Endodermal cell (in vitro differentiated cells): ENCODE results near the gene OR5K2. TPM values are rescaled to one million over a fixed set of nuclear protein-coding genes. Genes with fewer than 3 reads are reported as not detected.

Source experiments
- DNase-seq: peaks from one replicate; pipeline ENCODE4 v3.0.0-alpha.2; 2017
- H3K27ac ChIP-seq: 2 replicates; pipeline ENCODE4 v1.5.1; 2013; ENCODE audit warnings: mild to moderate bottlenecking, low read depth, low read length, moderate library complexity
- H3K27me3 ChIP-seq: 2 replicates; pipeline ENCODE4 v1.6.1; 2013; ENCODE audit warnings: mild to moderate bottlenecking, low read length, moderate library complexity; ENCODE audit not compliant: insufficient read depth, control insufficient read depth, poor library complexity, severe bottlenecking
- H3K36me3 ChIP-seq: 2 replicates; pipeline ENCODE4 v1.7.0; 2013; ENCODE audit warnings: mild to moderate bottlenecking, low read length, moderate library complexity; ENCODE audit not compliant: control insufficient read depth, insufficient read depth
- H3K4me1 ChIP-seq: one replicate; pipeline ENCODE4 v1.7.0; 2013; ENCODE audit warnings: low read length; ENCODE audit not compliant: control insufficient read depth, insufficient read depth
- H3K4me3 ChIP-seq: 2 replicates; pipeline ENCODE4 v1.5.1; 2013; ENCODE audit warnings: mild to moderate bottlenecking, low read length, moderate library complexity
- H3K9ac ChIP-seq: 2 replicates; pipeline ENCODE4 v1.6.1; 2013; ENCODE audit warnings: mild to moderate bottlenecking, low read length, moderate library complexity; ENCODE audit not compliant: poor library complexity, severe bottlenecking; ENCODE audit errors: extremely low read depth
- H3K9me3 ChIP-seq: 2 replicates; pipeline ENCODE4 v1.6.1; 2013; ENCODE audit warnings: mild to moderate bottlenecking, low read length, moderate library complexity; ENCODE audit not compliant: control insufficient read depth
- H3K27ac Mint-ChIP-seq: 2 replicates; pipeline ENCODE4 v1.8.0; 2020; ENCODE audit warnings: mixed read lengths
- H3K27me3 Mint-ChIP-seq: 2 replicates; pipeline ENCODE4 v1.8.0; 2021; ENCODE audit warnings: mild to moderate bottlenecking, mixed read lengths; ENCODE audit not compliant: insufficient read depth
- H3K36me3 Mint-ChIP-seq: 2 replicates; pipeline ENCODE4 v1.8.0; 2020; ENCODE audit warnings: low read depth, mixed read lengths
- H3K4me1 Mint-ChIP-seq: 2 replicates; pipeline ENCODE4 v1.8.0; 2020; ENCODE audit warnings: mixed read lengths
- H3K4me3 Mint-ChIP-seq: 2 replicates; pipeline ENCODE4 v1.8.0; 2020; ENCODE audit warnings: mild to moderate bottlenecking, moderate library complexity, mixed read lengths
- H3K9me3 Mint-ChIP-seq: 2 replicates; pipeline ENCODE4 v1.8.0; 2020; ENCODE audit warnings: mild to moderate bottlenecking, mixed read lengths
- CTCF ChIP-seq: fragments of 200-600 bp; sonication (generic); conservative IDR thresholded peaks from 2 replicates; pipeline ENCODE4 v1.5.0; 2021; ENCODE audit warnings: antibody characterized with exemption, mild to moderate bottlenecking
- WGBS, 2 experiments: methylation state at CpG; one replicate each; pipeline versions ENCODE4 v1.1.5 to v1.1.7; 2013; ENCODE audit warnings: missing lambda C conversion rate in 2 of 2, mixed read lengths in 1 of 2; ENCODE audit not compliant: insufficient coverage in 1 of 2, insufficient read length in 1 of 2; 5-methylcytosine and 5-hydroxymethylcytosine counted together
- total RNA-seq, 2 donors: library from RNA; stranded (reverse); fragmentation: NEBNext Ultra II Directional in 1 of 2; extraction: Animal tissue kit (Norgen Biotek cat#: 25700) in 1 of 2; gene quantifications; 2 replicates in 1 of 2; 3 replicates in 1 of 2; pipeline ENCODE4 v1.2.1, GENCODE V29; 2021

OR5K2 gene
- total RNA-seq, 2 donors from 2014 or later = not detected

DNA sequence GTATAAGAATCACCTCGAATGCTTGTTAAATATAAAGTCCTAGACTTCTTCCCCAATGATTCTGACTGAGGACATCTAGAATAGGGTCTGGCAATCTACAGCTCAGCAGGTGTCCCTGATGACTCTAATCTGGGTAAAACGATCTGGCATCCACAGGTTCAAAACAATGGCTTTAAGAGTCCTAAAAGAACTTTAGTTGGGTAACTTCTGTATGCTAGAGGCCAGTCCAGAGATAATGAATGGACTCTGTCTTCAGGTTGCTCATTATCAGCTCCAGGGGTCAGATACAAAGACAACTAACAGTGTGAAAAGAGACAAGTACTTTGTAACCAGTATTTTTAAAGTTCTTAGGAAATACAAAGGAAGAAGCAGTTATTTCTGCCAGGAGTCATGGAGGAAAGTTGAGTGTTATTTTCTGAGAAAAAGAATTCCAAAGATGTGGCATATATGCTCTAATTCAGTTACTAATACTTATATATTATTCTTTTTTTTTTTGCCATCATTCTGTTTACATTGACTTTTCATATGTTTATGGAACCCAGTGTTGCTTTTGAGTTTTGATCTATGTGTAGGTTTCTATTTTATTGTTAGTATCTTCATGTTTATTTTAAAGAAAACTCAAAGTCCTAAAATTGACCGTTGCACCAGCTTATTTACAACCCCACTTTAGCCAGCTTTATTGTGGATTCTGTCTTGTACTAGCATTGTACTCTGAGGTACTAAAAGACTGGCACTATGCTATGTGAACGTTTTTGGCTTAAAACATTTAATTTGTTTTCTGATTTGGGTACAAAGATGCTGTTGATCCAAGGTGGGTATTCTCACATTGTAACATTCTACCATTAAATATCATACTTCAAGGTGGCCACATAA, 31.2 kb downstream of the OR5K2 start:
- WGBS, 2 experiments = 17 to 65% methylated on average over 1 to 4 of the region's 4 CpGs

GRCh38 chr3:98529856-98530459, 32.5 kb downstream of the OR5K2 start:
- Histone ChIP-seq H3K27me3 (no peaks in the 10 kb centered on the region), H3K36me3 (no peaks in the 10 kb centered on the region), H3K27ac (no peak overlapping the region), H3K4me1 (peaks cover 4% of the 10 kb centered on the region), H3K9ac (no peak overlapping the region), H3K9me3 (no peaks in the 10 kb centered on the region), H3K4me3 (no peak overlapping the region)
- WGBS, 2 experiments = 95 to 97% methylated on average over 3 to 8 of the region's 8 CpGs
- no peaks in the 10 kb centered on the region for H3K27me3 Mint-ChIP-seq
- no peak overlapping the region for H3K4me3 Mint-ChIP-seq
- no peak for TF ChIP-seq CTCF
- no peaks in the 10 kb centered on the region for H3K36me3 Mint-ChIP-seq
- H3K9me3 Mint-ChIP-seq = no peaks in the 10 kb centered on the region
- no peak for DNase-seq
- H3K4me1 Mint-ChIP-seq = peaks cover 31% of the 10 kb centered on the region
- H3K27ac Mint-ChIP-seq = no peak overlapping the region

More for the DNA sequence above, 31.2 kb downstream of the OR5K2 start:
- Mint-ChIP-seq H3K9me3 (no peaks in the 10 kb centered on the region), H3K4me3 (no peak overlapping the region), H3K36me3 (no peaks in the 10 kb centered on the region), H3K4me1 (peaks cover 31% of the 10 kb centered on the region), H3K27me3 (no peaks in the 10 kb centered on the region), H3K27ac (no peak overlapping the region)
- peak; percentile 69 for DNase-seq
- H3K36me3 ChIP-seq = no peaks in the 10 kb centered on the region
- no peak overlapping the region for H3K9ac ChIP-seq
- TF ChIP-seq CTCF = no peak
- H3K9me3 ChIP-seq = no peaks in the 10 kb centered on the region
- H3K27me3 ChIP-seq = no peaks in the 10 kb centered on the region
- H3K4me1 ChIP-seq = peaks cover 4% of the 10 kb centered on the region
- peak overlapping the region; percentile 36 for H3K4me3 ChIP-seq
- H3K27ac ChIP-seq = no peak overlapping the region

DNA sequence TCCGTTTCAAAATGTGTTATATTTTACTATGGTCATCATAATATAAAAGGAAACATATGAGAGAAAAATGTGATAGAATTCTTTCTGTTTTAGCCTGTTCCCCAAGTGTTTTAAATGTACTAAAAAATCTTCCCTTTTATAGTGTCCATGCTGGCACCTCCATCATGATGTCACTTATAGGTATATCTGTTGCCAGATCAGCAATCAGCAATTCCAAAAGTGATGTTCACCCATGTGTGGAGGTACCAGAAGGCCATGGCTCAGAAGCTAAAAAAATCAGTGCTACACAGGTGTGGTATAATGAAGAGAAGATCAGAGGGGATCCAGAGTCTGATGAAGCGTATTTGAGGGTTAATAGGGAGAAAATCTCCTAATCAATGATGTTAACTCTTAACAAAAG, 33.2 kb downstream of the OR5K2 start:
- Mint-ChIP-seq H3K4me3 (no peak overlapping the region), H3K4me1 (peaks cover 31% of the 10 kb centered on the region), H3K27me3 (no peaks in the 10 kb centered on the region), H3K27ac (no peak overlapping the region), H3K36me3 (no peaks in the 10 kb centered on the region), H3K9me3 (no peaks in the 10 kb centered on the region)
- no peaks in the 10 kb centered on the region for H3K36me3 ChIP-seq
- no peaks in the 10 kb centered on the region for H3K9me3 ChIP-seq
- H3K9ac ChIP-seq = no peak overlapping the region
- peaks cover 4% of the 10 kb centered on the region for H3K4me1 ChIP-seq
- WGBS, 2 experiments = 89% methylated on average over 2 of the region's 2 CpGs; no CpG with 5 or more reads in 1 of the 2 experiments
- H3K27me3 ChIP-seq = no peaks in the 10 kb centered on the region
- H3K27ac ChIP-seq = no peak overlapping the region
- H3K4me3 ChIP-seq = no peak overlapping the region
- DNase-seq = no peak
- TF ChIP-seq CTCF = no peak
